Tibial nerve (tissue), 4 donors: ENCODE results near the gene MEGF6. TPM values are rescaled to one million over a fixed set of nuclear protein-coding genes. Genes with fewer than 3 reads are reported as not detected.

Experiments
- DNase-seq, 2 donors: peaks; one replicate each; pipeline ENCODE4 v3.0.0-alpha.2; 2019; ENCODE audit warnings: low spot score in 2 of 2
- H3K27ac ChIP-seq, 4 donors: fragments of 200-600 bp; sonication (generic) in 3 of 4; one replicate each; pipeline ENCODE4 v1.5.1; 2017 to 2019; ENCODE audit warnings: mild to moderate bottlenecking in 1 of 4
- H3K27me3 ChIP-seq, 2 donors: fragments of 200-600 bp; sonication (generic) in 1 of 2; one replicate each; pipeline versions ENCODE4 v1.5.1 to v1.6.0; 2017 to 2019
- H3K36me3 ChIP-seq, 3 donors: fragments of 200-600 bp; sonication (generic); one replicate each; pipeline ENCODE4 v1.5.1; 2018 to 2019
- H3K4me1 ChIP-seq, 4 donors: fragments of 200-600 bp; sonication (generic) in 3 of 4; one replicate each; pipeline ENCODE4 v1.5.1; 2017 to 2019
- H3K4me3 ChIP-seq, 4 donors: fragments of 200-600 bp; sonication (generic) in 3 of 4; one replicate each; pipeline ENCODE4 v1.5.1; 2017 to 2019; ENCODE audit warnings: mild to moderate bottlenecking in 1 of 4, moderate library complexity in 1 of 4
- H3K9me3 ChIP-seq, 4 donors: fragments of 200-600 bp; sonication (generic) in 3 of 4; one replicate each; pipeline ENCODE4 v1.5.1; 2017 to 2019
- EP300 ChIP-seq, 2 donors: sonication (generic); formaldehyde crosslinking; IDR thresholded peaks; one replicate each; pipeline ENCODE4 v1.6.1; 2017; ENCODE audit warnings: antibody characterized with exemption in 2 of 2, mild to moderate bottlenecking in 1 of 2
- POLR2A ChIP-seq, 2 donors: fragments of 450-650 bp; IDR thresholded peaks; one replicate each; pipeline ENCODE4 v1.6.1; 2017; ENCODE audit warnings: antibody characterized with exemption in 2 of 2, mild to moderate bottlenecking in 2 of 2, moderate library complexity in 2 of 2
- whole genome bisulfite sequencing, 2 donors: methylation state at CpG; one replicate each; pipeline ENCODE4 v1.1.5; 2018; 5-methylcytosine and 5-hydroxymethylcytosine counted together
- small RNA-seq: library from RNA; depleted of rRNA; stranded (forward); fragments of <200 nt; gene quantifications from one replicate; pipeline ENCODE3, GENCODE V24; 2016
- total RNA-seq, 4 donors: library from RNA; depleted of rRNA; stranded (reverse); fragments of >200 nt; gene quantifications; one replicate each; pipeline ENCODE4 v1.1.0, GENCODE V29; 2016
- TF ChIP-seq, protein P1 (sequence below), 5 experiments: fragments of 200-600 bp in 3 of 5; fragments of 450-650 bp in 2 of 5; sonication (generic) in 3 of 5; IDR thresholded peaks; one replicate each; pipeline ENCODE4 v1.5.1; 2016 to 2019; ENCODE audit warnings: antibody characterized with exemption in 5 of 5, mild to moderate bottlenecking in 3 of 5, moderate library complexity in 2 of 5

MEGF6 gene
- total RNA-seq, 4 donors from 2014 or later = 25.3 to 63.3 (median 42.8) TPM

DNA sequence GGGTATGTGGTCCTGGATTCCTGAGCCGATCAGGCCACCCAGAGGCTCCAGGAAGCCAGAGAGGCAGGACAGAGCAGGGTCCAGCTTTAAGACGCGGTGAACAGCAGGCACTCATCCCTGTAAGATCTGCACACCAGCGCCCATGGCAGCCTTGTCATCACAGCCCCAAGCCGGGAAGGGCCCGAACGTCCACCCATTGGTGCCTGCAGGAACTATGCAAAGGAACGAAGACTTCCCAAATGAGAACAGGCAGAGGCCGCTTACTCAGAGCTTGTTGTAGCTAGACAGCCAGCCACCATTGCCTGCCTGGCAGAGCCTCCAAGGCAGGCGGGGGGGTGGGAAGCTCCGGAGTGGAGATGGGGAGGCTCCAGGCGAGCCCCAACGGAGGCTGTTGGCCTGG lies 169.0 kb downstream of the MEGF6 start:
- peaks cover 0 to 11% (median 0%) of the 10 kb centered on the region in 4 donors for H3K9me3 ChIP-seq
- peaks cover 0 to 63% (median 22%) of the 10 kb centered on the region in 4 donors for H3K4me1 ChIP-seq
- H3K36me3 ChIP-seq = no peaks in the 10 kb centered on the region
- TF ChIP-seq EP300 (IDR thresholded peaks at IDR 0.05) (no peak), POLR2A (IDR thresholded peaks at IDR 0.05) (no peak)
- TF ChIP-seq, protein P1, sequence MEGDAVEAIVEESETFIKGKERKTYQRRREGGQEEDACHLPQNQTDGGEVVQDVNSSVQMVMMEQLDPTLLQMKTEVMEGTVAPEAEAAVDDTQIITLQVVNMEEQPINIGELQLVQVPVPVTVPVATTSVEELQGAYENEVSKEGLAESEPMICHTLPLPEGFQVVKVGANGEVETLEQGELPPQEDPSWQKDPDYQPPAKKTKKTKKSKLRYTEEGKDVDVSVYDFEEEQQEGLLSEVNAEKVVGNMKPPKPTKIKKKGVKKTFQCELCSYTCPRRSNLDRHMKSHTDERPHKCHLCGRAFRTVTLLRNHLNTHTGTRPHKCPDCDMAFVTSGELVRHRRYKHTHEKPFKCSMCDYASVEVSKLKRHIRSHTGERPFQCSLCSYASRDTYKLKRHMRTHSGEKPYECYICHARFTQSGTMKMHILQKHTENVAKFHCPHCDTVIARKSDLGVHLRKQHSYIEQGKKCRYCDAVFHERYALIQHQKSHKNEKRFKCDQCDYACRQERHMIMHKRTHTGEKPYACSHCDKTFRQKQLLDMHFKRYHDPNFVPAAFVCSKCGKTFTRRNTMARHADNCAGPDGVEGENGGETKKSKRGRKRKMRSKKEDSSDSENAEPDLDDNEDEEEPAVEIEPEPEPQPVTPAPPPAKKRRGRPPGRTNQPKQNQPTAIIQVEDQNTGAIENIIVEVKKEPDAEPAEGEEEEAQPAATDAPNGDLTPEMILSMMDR (IDR thresholded peaks at IDR 0.05) = no peak
- H3K27ac ChIP-seq = peak overlapping the region in 3 of 4 donors; percentile 36 to 88 (median 81)
- whole genome bisulfite sequencing, 2 donors = 48 to 61% methylated on average over 10 to 11 of the region's 13 CpGs
- DNase-seq = no peak
- H3K27me3 ChIP-seq = peaks cover 0 to 8% of the 10 kb centered on the region in 2 donors
- H3K4me3 ChIP-seq = no peak overlapping the region

- 54 to 56% methylated on average over 8 of the region's 8 CpGs for WGBS, 2 donors
- no peak for DNase-seq
- TF ChIP-seq EP300 (IDR thresholded peaks at IDR 0.05) (no peak), POLR2A (IDR thresholded peaks at IDR 0.05) (no peak)
- TF ChIP-seq, protein P1 (IDR thresholded peaks at IDR 0.05) = no peak
- no peaks in the 10 kb centered on the region for H3K36me3 ChIP-seq
- H3K27me3 ChIP-seq = peaks cover 0 to 8% of the 10 kb centered on the region in 2 donors
- H3K4me1 ChIP-seq = peaks cover 0 to 63% (median 22%) of the 10 kb centered on the region in 4 donors
- peaks cover 0 to 13% (median 0%) of the 10 kb centered on the region in 4 donors for H3K9me3 ChIP-seq
- peak overlapping the region in 3 of 4 donors; percentile 36 to 88 (median 81) for H3K27ac ChIP-seq
- no peak overlapping the region for H3K4me3 ChIP-seq
Measured at GRCh38 chr1:3441880-3442279, 169.4 kb downstream of the MEGF6 start.

- H3K4me1 ChIP-seq = peaks cover 0 to 63% (median 22%) of the 10 kb centered on the region in 4 donors
- TF ChIP-seq EP300 (IDR thresholded peaks at IDR 0.05) (no peak), POLR2A (IDR thresholded peaks at IDR 0.05) (no peak)
- TF ChIP-seq, protein P1 (IDR thresholded peaks at IDR 0.05) = no peak
- H3K36me3 ChIP-seq = no peaks in the 10 kb centered on the region
- peak overlapping the region; percentile 29 to 88 (median 70) for H3K27ac ChIP-seq
- peaks cover 0 to 13% (median 0%) of the 10 kb centered on the region in 4 donors for H3K9me3 ChIP-seq
- peaks cover 0 to 8% of the 10 kb centered on the region in 2 donors for H3K27me3 ChIP-seq
- WGBS, 2 donors = 24 to 41% methylated on average over 8 of the region's 8 CpGs
- no peak for DNase-seq
- H3K4me3 ChIP-seq = no peak overlapping the region
Measured at GRCh38 chr1:3441410-3441847, 169.9 kb downstream of the MEGF6 start.

- Histone ChIP-seq H3K9me3 (peaks cover 0 to 8% (median 0%) of the 10 kb centered on the region in 4 donors), H3K4me3 (no peak overlapping the region), H3K27me3 (peaks cover 0 to 8% of the 10 kb centered on the region in 2 donors), H3K36me3 (peaks cover 0 to 3% (median 0%) of the 10 kb centered on the region in 3 donors), H3K4me1 (peaks cover 0 to 63% (median 22%) of the 10 kb centered on the region in 4 donors), H3K27ac (peak overlapping the region; percentile 29 to 88 (median 70))
- 41 to 55% methylated on average over 19 to 20 of the region's 20 CpGs for WGBS, 2 donors
- TF ChIP-seq POLR2A (IDR thresholded peaks at IDR 0.05) (no peak), EP300 (IDR thresholded peaks at IDR 0.05) (no peak)
- DNase-seq = no peak
Measured at GRCh38 chr1:3440711-3441409, 170.4 kb downstream of the MEGF6 start.

- peak overlapping the region; percentile 29 to 88 (median 70) for H3K27ac ChIP-seq
- WGBS, 2 donors = 52 to 58% methylated on average over 10 of the region's 10 CpGs
- peaks cover 0 to 4% (median 0%) of the 10 kb centered on the region in 4 donors for H3K9me3 ChIP-seq
- no peak for TF ChIP-seq POLR2A (IDR thresholded peaks at IDR 0.05)
- TF ChIP-seq, protein P1 (IDR thresholded peaks at IDR 0.05) = no peak
- TF ChIP-seq EP300 (IDR thresholded peaks at IDR 0.05) = no peak
- peaks cover 0 to 8% of the 10 kb centered on the region in 2 donors for H3K27me3 ChIP-seq
- peaks cover 0 to 6% (median 0%) of the 10 kb centered on the region in 3 donors for H3K36me3 ChIP-seq
- H3K4me3 ChIP-seq = no peak overlapping the region
- H3K4me1 ChIP-seq = peaks cover 0 to 60% (median 22%) of the 10 kb centered on the region in 4 donors
- DNase-seq = no peak
Measured at GRCh38 chr1:3440300-3440681, 171.0 kb downstream of the MEGF6 start.

Small RNA genes lying within 50 kb of the gene (small RNA-seq; reads per million reads assigned to genes)
- gene MIR551A = not detected

Other genes starting within 250 kb of the MEGF6 start
- gene ARHGEF16, start 156.8 kb downstream of the MEGF6 start, total RNA-seq = 10 to 100 TPM; 10.0 to 19.2 (median 17.1) TPM
- 10 to 100 TPM; 26.7 to 39.8 (median 34.7) TPM for gene TPRG1L, start 13.5 kb upstream of the MEGF6 start, total RNA-seq
- 10 to 100 TPM; 11.1 to 17.1 (median 12.9) TPM for gene WRAP73, start 38.6 kb upstream of the MEGF6 start, total RNA-seq
- gene TP73, start 41.0 kb upstream of the MEGF6 start, total RNA-seq = under 1 TPM in 1 of 4 donors, not detected in 3; 0.30 TPM
- not detected for gene CCDC27, start 140.9 kb upstream of the MEGF6 start, total RNA-seq
- 10 to 100 TPM in 1 of 4 donors, not detected in 3; 23.1 TPM for gene SMIM1, start 161.2 kb upstream of the MEGF6 start, total RNA-seq
- gene LRRC47, start 185.0 kb upstream of the MEGF6 start, total RNA-seq = 10 to 100 TPM; 40.8 to 46.3 (median 42.6) TPM
- gene CEP104, start 245.7 kb upstream of the MEGF6 start, total RNA-seq = 10 to 100 TPM; 41.5 to 68.6 (median 48.0) TPM
- gene DFFB, start 246.0 kb upstream of the MEGF6 start, total RNA-seq = 10 to 100 TPM in 3 of 4 donors, 1 to 10 TPM in 1; 7.0 to 17.7 (median 15.2) TPM